ENCODE measurements around the gene BCL2. TPM values are rescaled to one million over a fixed set of nuclear protein-coding genes. Genes with fewer than 3 reads are reported as not detected.

The BCL2 gene
- total and polyA plus RNA-seq, 9 of the 15 experiments (the other 6 are each of a cell fraction or from before 2014, with no cell fraction given), result 0.10 to 1.1 (median 0.65) TPM

DNA sequence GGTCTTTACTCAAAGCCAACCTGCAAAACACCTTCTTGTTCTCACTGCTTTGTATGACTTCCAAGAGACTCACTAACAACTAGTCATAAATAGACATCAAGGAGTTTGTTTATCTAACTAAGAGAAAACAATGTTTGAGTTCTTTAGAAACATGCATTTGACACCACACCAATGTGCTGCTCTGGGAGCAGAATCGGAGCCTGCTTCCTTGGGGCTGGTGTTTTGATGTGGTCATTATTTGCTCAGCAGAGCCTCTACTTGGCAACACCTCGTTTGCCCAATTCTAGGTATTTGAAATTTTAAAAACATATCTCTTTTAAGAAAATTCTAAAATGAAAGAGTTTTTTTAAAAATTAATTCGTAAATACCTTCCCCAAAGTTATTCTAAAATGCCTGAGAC lies 167.5 kb downstream of the BCL2 start (continued):
- no peak for TF ChIP-seq SREBF1 (IDR thresholded peaks at IDR 0.05; ENCODE audit: borderline replicate concordance, low read depth, low read length)
- TF ChIP-seq ETS2 (tag; IDR thresholded peaks at IDR 0.05; ENCODE audit: borderline replicate concordance, poor library complexity, severe bottlenecking), result no peak
- TF ChIP-seq U2AF1 (optimal IDR thresholded peaks at IDR 0.05; ENCODE audit: low read depth, low read length), result no peak
- TF ChIP-seq NFE2L1 (tag; IDR thresholded peaks at IDR 0.05; ENCODE audit: borderline replicate concordance, low read depth), result no peak
- no peak for TF ChIP-seq MXD1 (CRISPR knock-in tag; IDR thresholded peaks at IDR 0.05; ENCODE audit: borderline replicate concordance, poor library complexity, severe bottlenecking)
- TF ChIP-seq CREM (IDR thresholded peaks at IDR 0.05; ENCODE audit: low read depth), result no peak

GRCh38 chr18:63151539-63151938 lies 168.0 kb downstream of the BCL2 start:
- POLR2A ChIA-PET, result no interaction called here
- H3K27me3 ChIP-seq (ENCODE audit: control insufficient read depth in 2 of 2, insufficient read depth in 2 of 2, low read length in 2 of 2), result peaks cover 12 to 27% of the 10 kb centered on the region in 2 experiments; a peak in 3 of 5 replicates
- H4K20me1 ChIP-seq (replicated peaks; ENCODE audit: control insufficient read depth, insufficient read depth, low read length), result no peaks in the 10 kb centered on the region
- CTCF ChIA-PET (ENCODE audit: low intra/inter-chr PET ratio), result no interaction called here
- H3K27ac ChIP-seq (ENCODE audit: extremely low read depth, low read depth, low read length), result no peak overlapping the region
- BruUV-seq (replicated peaks), result no TSS peak
- H2AFZ ChIP-seq (ENCODE audit: low read depth, low read length), result no peak overlapping the region
- H3K4me3 ChIP-seq, result no peak overlapping the region
- no peak for DNase-seq (ENCODE audit: extremely low read depth in 1 of 4, low spot score in 3 of 4)
- no peak overlapping the region for H3K4me2 ChIP-seq (ENCODE audit: insufficient read depth, low read length)
- H3K9me1 ChIP-seq (ENCODE audit: control insufficient read depth, insufficient read depth, low read length), result no peaks in the 10 kb centered on the region
- in situ Hi-C loops (cut with MboI), result no loop called here
- no peaks in the 10 kb centered on the region for H3K9me3 ChIP-seq (replicated peaks; ENCODE audit: control insufficient read depth, insufficient read depth, low read depth, low read length)
- H3K4me1 ChIP-seq (replicated peaks in 1 of 2; ENCODE audit: control insufficient read depth in 2 of 2, insufficient read depth in 2 of 2, low read length in 2 of 2), result no peaks in the 10 kb centered on the region; a peak in 1 of 5 replicates
- intact Hi-C loops (cut with micrococcal nuclease), result loop anchor here (10.0 kb wide), 1 partner anchor 127 kb away; no protein-coding TSS in a partner anchor
- H3K79me2 ChIP-seq (ENCODE audit: control insufficient read depth, insufficient read depth, low read length), result no peaks in the 10 kb centered on the region
- 0% methylated on average over 5 of the region's 5 CpGs for WGBS (ENCODE audit: insufficient coverage, low coverage, missing lambda C conversion rate)
- TF ChIP-seq MTA3 (IDR thresholded peaks at IDR 0.05; ENCODE audit: borderline replicate concordance) (no peak), KHSRP (IDR thresholded peaks at IDR 0.05) (no peak), POLR3A (IDR thresholded peaks at IDR 0.05; ENCODE audit: borderline replicate concordance, extremely low read depth, insufficient read depth, insufficient read length) (no peak), NCOA4 (IDR thresholded peaks at IDR 0.05; ENCODE audit: partially characterized antibody) (no peak), ZNF347 (CRISPR knock-in tag; IDR thresholded peaks at IDR 0.05; ENCODE audit: low read depth) (no peak), DDX20 (tag; IDR thresholded peaks at IDR 0.05; ENCODE audit: low read depth) (no peak), GMEB1 (CRISPR knock-in tag; IDR thresholded peaks at IDR 0.05) (no peak), STAT5B (CRISPR knock-in tag; IDR thresholded peaks at IDR 0.05) (no peak), ZNF589 (CRISPR knock-in tag; IDR thresholded peaks at IDR 0.05; ENCODE audit: low read depth) (no peak)
- TF ChIP-seq, protein P1, sequence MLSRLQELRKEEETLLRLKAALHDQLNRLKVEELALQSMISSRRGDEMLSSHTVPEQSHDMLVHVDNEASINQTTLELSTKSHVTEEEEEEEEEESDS (CRISPR knock-in tag; IDR thresholded peaks at IDR 0.05), result no peak
- ATAC-seq, result no peak
- no peak for FAIRE-seq
- no peak overlapping the region for H3K9ac ChIP-seq (ENCODE audit: insufficient read depth in 1 of 2, low read depth in 2 of 2, low read length in 2 of 2)
- no peaks in the 10 kb centered on the region for H3K36me3 ChIP-seq (ENCODE audit: control insufficient read depth, insufficient read depth, low read length)

Measured in K562 (cell line).